GM23248 (cell line): Measurements from ENCODE around the gene SACS. TPM values are rescaled to one million over a fixed set of nuclear protein-coding genes. Genes with fewer than 3 reads are reported as not detected.

ENCODE experiments used
- DNase-seq: peaks from one replicate; pipeline ENCODE4 v3.0.0-alpha.2; 2015
- H2AFZ ChIP-seq: fragments of 200-600 bp; sonication (generic); 2 replicates; pipeline ENCODE4 v1.6.1; 2016; ENCODE audit warnings: antibody characterized with exemption
- H3F3A ChIP-seq: fragments of 200-600 bp; sonication (generic); 2 replicates; pipeline ENCODE4 v1.6.1; 2016; ENCODE audit warnings: mild to moderate bottlenecking, antibody characterized with exemption, mixed run types; ENCODE audit not compliant: insufficient read depth
- H3K27ac ChIP-seq: fragments of 200-600 bp; sonication (generic); 2 replicates; pipeline ENCODE4 v1.5.1; 2016; ENCODE audit warnings: mild to moderate bottlenecking
- H3K27me3 ChIP-seq: fragments of 200-600 bp; sonication (generic); replicated peaks from 2 replicates; pipeline ENCODE4 v1.6.1; 2016; ENCODE audit warnings: mild to moderate bottlenecking; ENCODE audit not compliant: insufficient read depth
- H3K36me3 ChIP-seq: fragments of 200-600 bp; sonication (generic); 2 replicates; pipeline ENCODE4 v1.6.1; 2016; ENCODE audit warnings: low read depth, mild to moderate bottlenecking
- H3K4me1 ChIP-seq: fragments of 200-600 bp; sonication (generic); 2 replicates; pipeline ENCODE4 v1.6.1; 2016; ENCODE audit warnings: mild to moderate bottlenecking; ENCODE audit not compliant: insufficient read depth
- H3K4me2 ChIP-seq: fragments of 200-600 bp; sonication (generic); one replicate; pipeline ENCODE4 v1.6.1; 2016; ENCODE audit warnings: mild to moderate bottlenecking; ENCODE audit not compliant: unreplicated experiment
- H3K4me3 ChIP-seq: fragments of 200-600 bp; sonication (generic); 2 replicates; pipeline ENCODE4 v1.5.1; 2016; ENCODE audit warnings: mild to moderate bottlenecking
- H3K79me2 ChIP-seq: fragments of 200-600 bp; sonication (generic); 2 replicates; pipeline ENCODE4 v1.6.1; 2016; ENCODE audit warnings: mild to moderate bottlenecking; ENCODE audit not compliant: insufficient read depth
- H3K9ac ChIP-seq: fragments of 200-600 bp; sonication (generic); 2 replicates; pipeline ENCODE4 v1.6.1; 2016; ENCODE audit warnings: mild to moderate bottlenecking
- H3K9me2 ChIP-seq: fragments of 200-600 bp; sonication (generic); 2 replicates; pipeline ENCODE4 v1.6.1; 2016; ENCODE audit warnings: mixed run types, mild to moderate bottlenecking, moderate library complexity; ENCODE audit not compliant: insufficient read depth
- H3K9me3 ChIP-seq: fragments of 200-600 bp; sonication (generic); one replicate; pipeline ENCODE4 v1.6.1; 2017; ENCODE audit warnings: low read depth
- H4K20me1 ChIP-seq: fragments of 200-600 bp; sonication (generic); 2 replicates; pipeline ENCODE4 v1.6.0; 2016; ENCODE audit not compliant: insufficient read depth
- EZH2 ChIP-seq: fragments of 200-600 bp; sonication (generic); IDR thresholded peaks from 2 replicates; pipeline ENCODE4 v1.6.1; 2018; ENCODE audit warnings: antibody characterized with exemption, mild to moderate bottlenecking; ENCODE audit not compliant: insufficient read depth, poor library complexity, severe bottlenecking
- EZH2phosphoT487 ChIP-seq: fragments of 200-600 bp; sonication (generic); IDR thresholded peaks from 2 replicates; pipeline ENCODE4 v1.6.1; 2018; ENCODE audit warnings: antibody characterized with exemption, moderate library complexity, mild to moderate bottlenecking, low read depth; ENCODE audit not compliant: insufficient read depth
- WGBS, 2 experiments: methylation state at CpG; one replicate each; pipeline ENCODE4 v1.1.6; 2015 to 2017; ENCODE audit warnings: low lambda C conversion rate in 2 of 2, low coverage in 1 of 2; ENCODE audit errors: missing lambda C conversion rate in 2 of 2; 5-methylcytosine and 5-hydroxymethylcytosine counted together
- in situ Hi-C: fragments of 300-500 bp; cut with MboI; formaldehyde crosslinking; loops from 2 replicates; pipeline ENCODE4 v1.15.0; 2020
- polyA plus RNA-seq: library from polyadenylated mRNA; unstranded; fragments of >200 nt; fragmentation: Nextera tagmentation; extraction: Ambion mirVana; gene quantifications from 2 replicates; pipeline ENCODE4 v1.2.1, GENCODE V29; 2016
- total RNA-seq: library from RNA; depleted of rRNA; stranded (reverse); fragments of >200 nt; shearing (Covaris generic); gene quantifications from 2 replicates; pipeline ENCODE4 v1.2.3, GENCODE V29; 2014

Gene SACS
- total and polyA plus RNA-seq, 2 experiments from 2014 or later, result 8.1 to 45.7 TPM

GRCh38 chr13:23399347-23399746 lies 34.2 kb downstream of the SACS start:
- Histone ChIP-seq H3K9me3 (no peaks in the 10 kb centered on the region), H3K4me1 (no peaks in the 10 kb centered on the region), H3K27ac (no peak overlapping the region), H3K36me3 (no peaks in the 10 kb centered on the region), H3F3A (no peaks in the 10 kb centered on the region), H3K4me3 (no peak overlapping the region), H4K20me1 (no peaks in the 10 kb centered on the region), H3K79me2 (no peaks in the 10 kb centered on the region), H2AFZ (no peak overlapping the region), H3K27me3 (no peaks in the 10 kb centered on the region), H3K9ac (no peak overlapping the region), H3K4me2 (no peak overlapping the region), H3K9me2 (no peaks in the 10 kb centered on the region)
- TF ChIP-seq EZH2phosphoT487, result no peak
- no peak for TF ChIP-seq EZH2
- no peak for DNase-seq
- in situ Hi-C loops, result no loop called here
- WGBS, 2 experiments, result 95 to 100% methylated on average over 6 of the region's 6 CpGs

- H3K27ac ChIP-seq, result no peak overlapping the region
- H3K4me1 ChIP-seq, result no peaks in the 10 kb centered on the region
- H3K9me2 ChIP-seq, result no peaks in the 10 kb centered on the region
- H3K4me2 ChIP-seq, result no peak overlapping the region
- H3K9ac ChIP-seq, result no peak overlapping the region
- H3K27me3 ChIP-seq, result no peaks in the 10 kb centered on the region
- no peaks in the 10 kb centered on the region for H4K20me1 ChIP-seq
- H3K79me2 ChIP-seq, result no peaks in the 10 kb centered on the region
- H3K9me3 ChIP-seq, result no peaks in the 10 kb centered on the region
- in situ Hi-C loops, result no loop called here
- no peaks in the 10 kb centered on the region for H3F3A ChIP-seq
- no peak overlapping the region for H3K4me3 ChIP-seq
- no peaks in the 10 kb centered on the region for H3K36me3 ChIP-seq
- no peak overlapping the region for H2AFZ ChIP-seq
- no peak for TF ChIP-seq EZH2phosphoT487
- no peak for TF ChIP-seq EZH2
- no peak for DNase-seq
- WGBS, 2 experiments, result 84 to 88% methylated on average over 4 of the region's 4 CpGs
Observed at GRCh38 chr13:23394821-23395220, 38.7 kb downstream of the SACS start.

GRCh38 chr13:23392925-23393645 lies 40.4 kb downstream of the SACS start:
- H3K79me2 ChIP-seq, result no peaks in the 10 kb centered on the region
- H3K4me3 ChIP-seq, result no peak overlapping the region
- no peak for TF ChIP-seq EZH2
- TF ChIP-seq EZH2phosphoT487, result no peak
- no peaks in the 10 kb centered on the region for H3K4me1 ChIP-seq
- H3K36me3 ChIP-seq, result no peaks in the 10 kb centered on the region
- H2AFZ ChIP-seq, result no peak overlapping the region
- H3K27ac ChIP-seq, result no peak overlapping the region
- H3K4me2 ChIP-seq, result no peak overlapping the region
- in situ Hi-C loops, result no loop called here
- H3F3A ChIP-seq, result no peaks in the 10 kb centered on the region
- H3K9me3 ChIP-seq, result no peaks in the 10 kb centered on the region
- no peaks in the 10 kb centered on the region for H4K20me1 ChIP-seq
- H3K9me2 ChIP-seq, result no peaks in the 10 kb centered on the region
- H3K27me3 ChIP-seq, result no peaks in the 10 kb centered on the region
- H3K9ac ChIP-seq, result no peak overlapping the region
- no peak for DNase-seq
- 92 to 93% methylated on average over 9 of the region's 9 CpGs for WGBS, 2 experiments

GRCh38 chr13:23392313-23392712 lies 41.2 kb downstream of the SACS start:
- Histone ChIP-seq H2AFZ (no peak overlapping the region), H3K4me3 (no peak overlapping the region), H4K20me1 (no peaks in the 10 kb centered on the region), H3K9me3 (no peaks in the 10 kb centered on the region), H3K27me3 (no peaks in the 10 kb centered on the region), H3K9me2 (no peaks in the 10 kb centered on the region), H3F3A (no peaks in the 10 kb centered on the region), H3K4me2 (no peak overlapping the region), H3K9ac (no peak overlapping the region), H3K4me1 (no peaks in the 10 kb centered on the region), H3K27ac (no peak overlapping the region), H3K79me2 (no peaks in the 10 kb centered on the region), H3K36me3 (no peaks in the 10 kb centered on the region)
- 78 to 81% methylated on average over 3 of the region's 3 CpGs for WGBS, 2 experiments
- in situ Hi-C loops, result no loop called here
- peak; percentile 24 for DNase-seq
- TF ChIP-seq EZH2phosphoT487 (no peak), EZH2 (no peak)

GRCh38 chr13:23391752-23392151 lies 41.8 kb downstream of the SACS start:
- Histone ChIP-seq H3K9me2 (no peaks in the 10 kb centered on the region), H4K20me1 (no peaks in the 10 kb centered on the region), H3K79me2 (no peaks in the 10 kb centered on the region), H3K4me1 (no peaks in the 10 kb centered on the region), H3K9me3 (no peaks in the 10 kb centered on the region), H3K36me3 (no peaks in the 10 kb centered on the region), H3K27ac (no peak overlapping the region), H3F3A (no peaks in the 10 kb centered on the region), H3K27me3 (no peaks in the 10 kb centered on the region), H2AFZ (no peak overlapping the region), H3K4me2 (no peak overlapping the region), H3K4me3 (no peak overlapping the region), H3K9ac (no peak overlapping the region)
- TF ChIP-seq EZH2 (no peak), EZH2phosphoT487 (no peak)
- DNase-seq, result peak; percentile 48
- 78 to 80% methylated on average over 6 of the region's 6 CpGs for WGBS, 2 experiments
- in situ Hi-C loops, result no loop called here
